Smooth muscle cell (in vitro differentiated cells): ENCODE measurements around the gene KCP. TPM values are rescaled to one million over a fixed set of nuclear protein-coding genes. Genes with fewer than 3 reads are reported as not detected.

Source experiments
- DNase-seq: peaks from one replicate; lab custom pipeline; 2025; ENCODE audit not compliant: unreplicated experiment; lab: John Stamatoyannopoulos, UW
- H2AFZ ChIP-seq: fragments of 200-600 bp; sonication (generic); 2 replicates; pipeline ENCODE4 v1.6.0; 2016; ENCODE audit warnings: antibody characterized with exemption, low read depth, mild to moderate bottlenecking
- H3F3A ChIP-seq: fragments of 200-600 bp; sonication (generic); 2 replicates; pipeline ENCODE4 v1.6.0; 2017; ENCODE audit warnings: antibody characterized with exemption, low read depth
- H3K27ac ChIP-seq: fragments of 200-600 bp; sonication (generic); 2 replicates; pipeline ENCODE4 v1.5.1; 2016; ENCODE audit warnings: low read depth, mild to moderate bottlenecking
- H3K27me3 ChIP-seq: fragments of 200-600 bp; sonication (generic); 2 replicates; pipeline ENCODE4 v1.6.1; 2016; ENCODE audit warnings: low read depth, mild to moderate bottlenecking
- H3K36me3 ChIP-seq: fragments of 200-600 bp; sonication (generic); 2 replicates; pipeline ENCODE4 v1.5.1; 2016; ENCODE audit warnings: low read depth
- H3K4me1 ChIP-seq: fragments of 200-600 bp; sonication (generic); 2 replicates; pipeline ENCODE4 v1.5.1; 2016; ENCODE audit warnings: low read depth
- H3K4me2 ChIP-seq: fragments of 200-600 bp; sonication (generic); 2 replicates; pipeline ENCODE4 v1.6.0; 2016; ENCODE audit warnings: mild to moderate bottlenecking
- H3K4me3 ChIP-seq: fragments of 200-600 bp; sonication (generic); 2 replicates; pipeline ENCODE4 v1.5.1; 2016; ENCODE audit warnings: mild to moderate bottlenecking
- H3K79me2 ChIP-seq: fragments of 200-600 bp; sonication (generic); 2 replicates; pipeline ENCODE4 v1.6.0; 2016; ENCODE audit warnings: low read depth, mild to moderate bottlenecking
- H3K9ac ChIP-seq: fragments of 200-600 bp; sonication (generic); 2 replicates; pipeline ENCODE4 v1.6.0; 2016; ENCODE audit warnings: low read depth
- H3K9me3 ChIP-seq: fragments of 200-600 bp; sonication (generic); replicated peaks from 2 replicates; pipeline ENCODE4 v1.5.1; 2016; ENCODE audit warnings: low read depth
- H4K20me1 ChIP-seq: fragments of 200-600 bp; sonication (generic); 2 replicates; pipeline ENCODE4 v1.6.0; 2016; ENCODE audit warnings: low read depth
- CTCF ChIP-seq: fragments of 200-600 bp; sonication (generic); IDR thresholded peaks from 2 replicates; pipeline ENCODE4 v1.5.1; 2017; ENCODE audit warnings: borderline replicate concordance, mild to moderate bottlenecking, antibody characterized with exemption; ENCODE audit not compliant: insufficient read depth, poor library complexity, severe bottlenecking
- WGBS: methylation state at CpG from one replicate; pipeline ENCODE4 v1.1.7; 2016; ENCODE audit warnings: low lambda C conversion rate; 5-methylcytosine and 5-hydroxymethylcytosine counted together
- polyA plus RNA-seq: library from polyadenylated mRNA; unstranded; fragments of >200 nt; fragmentation: Nextera tagmentation; extraction: Ambion mirVana; gene quantifications from 2 replicates; pipeline ENCODE4 v1.2.1, GENCODE V29; 2016
- total RNA-seq: library from RNA; depleted of rRNA; stranded (reverse); fragments of >200 nt; gene quantifications from 2 replicates; pipeline ENCODE4 v1.2.3, GENCODE V29; 2014

The KCP gene
- total and polyA plus RNA-seq, 2 experiments from 2014 or later: 0.99 to 4.5 TPM

GRCh38 chr7:128888756-128889095, 21.8 kb downstream of the KCP start:
- Histone ChIP-seq H3K36me3 (no peaks in the 10 kb centered on the region), H3K4me1 (no peaks in the 10 kb centered on the region), H3K9me3 (no peaks in the 10 kb centered on the region), H4K20me1 (no peaks in the 10 kb centered on the region), H3F3A (no peaks in the 10 kb centered on the region), H2AFZ (no peak overlapping the region), H3K4me2 (no peak overlapping the region), H3K9ac (no peak overlapping the region), H3K27me3 (no peaks in the 10 kb centered on the region), H3K79me2 (no peaks in the 10 kb centered on the region), H3K27ac (no peak overlapping the region), H3K4me3 (no peak overlapping the region)
- no peak for TF ChIP-seq CTCF
- DNase-seq: no peak
- WGBS: 81% methylated on average over 11 of the region's 11 CpGs

GRCh38 chr7:128888039-128888755, 22.3 kb downstream of the KCP start:
- no peaks in the 10 kb centered on the region for H3F3A ChIP-seq
- no peak for TF ChIP-seq CTCF
- H3K4me3 ChIP-seq: no peak overlapping the region
- no peak overlapping the region for H3K9ac ChIP-seq
- H3K4me1 ChIP-seq: no peaks in the 10 kb centered on the region
- no peaks in the 10 kb centered on the region for H3K36me3 ChIP-seq
- H3K79me2 ChIP-seq: no peaks in the 10 kb centered on the region
- WGBS: 90% methylated on average over 7 of the region's 7 CpGs
- no peak for DNase-seq
- H4K20me1 ChIP-seq: no peaks in the 10 kb centered on the region
- no peak overlapping the region for H3K4me2 ChIP-seq
- H3K9me3 ChIP-seq: no peaks in the 10 kb centered on the region
- H3K27me3 ChIP-seq: no peaks in the 10 kb centered on the region
- H3K27ac ChIP-seq: no peak overlapping the region
- no peak overlapping the region for H2AFZ ChIP-seq

- H3K79me2 ChIP-seq: no peaks in the 10 kb centered on the region
- no peak overlapping the region for H3K4me3 ChIP-seq
- no peaks in the 10 kb centered on the region for H3K9me3 ChIP-seq
These were observed 23.1 kb downstream of the KCP start for GRCh38 chr7:128887169-128888038.

More at GRCh38 chr7:128887169-128888038, 23.1 kb downstream of the KCP start:
- Histone ChIP-seq H3F3A (no peaks in the 10 kb centered on the region), H3K4me2 (no peak overlapping the region), H3K27ac (no peak overlapping the region), H3K9ac (no peak overlapping the region), H3K36me3 (no peaks in the 10 kb centered on the region), H4K20me1 (no peaks in the 10 kb centered on the region), H3K4me1 (no peaks in the 10 kb centered on the region), H3K27me3 (no peaks in the 10 kb centered on the region), H2AFZ (no peak overlapping the region)
- no peak for DNase-seq
- 88% methylated on average over 7 of the region's 7 CpGs for WGBS
- no peak for TF ChIP-seq CTCF
